B cell (primary cell): ENCODE results near the gene NELL2. TPM values are rescaled to one million over a fixed set of nuclear protein-coding genes. Genes with fewer than 3 reads are reported as not detected.

Source experiments
- ATAC-seq: fragments of 200-7000 bp; cut with Tn5 transposase; one replicate; pipeline ENCODE4 v1.10.0; 2021; ENCODE audit warnings: low read depth, mild to moderate bottlenecking, moderate number of reproducible peaks, moderate library complexity
- CTCF ChIA-PET: fragments of 350-600 bp; sonication (Branson Sonifier 250); formaldehyde crosslinking; loops from one replicate; lab custom pipeline; 2021; ENCODE audit warnings: antibody characterized with exemption, inconsistent platforms; lab: Charles Lee
- POLR2A ChIA-PET: fragments of 350-600 bp; sonication (Branson Sonifier 250); formaldehyde crosslinking; loops from one replicate; lab custom pipeline; 2021; ENCODE audit warnings: antibody characterized with exemption; lab: Charles Lee
- DNase-seq: peaks from one replicate; pipeline ENCODE4 v3.0.0; 2013
- H2AFZ ChIP-seq: 2 replicates; pipeline ENCODE4 v1.6.1; 2012; ENCODE audit warnings: mild to moderate bottlenecking, low read depth, low read length; ENCODE audit not compliant: insufficient read depth, poor library complexity, severe bottlenecking
- H3K27ac ChIP-seq, 2 donors: 1 replicate in 1 of 2; 2 replicates in 1 of 2; pipeline ENCODE4 v1.5.1; 2012 to 2013; ENCODE audit warnings: low read length in 2 of 2, mild to moderate bottlenecking in 2 of 2, moderate library complexity in 1 of 2
- H3K27me3 ChIP-seq, 4 experiments: fragments of 200-600 bp in 1 of 4; sonication (generic) in 1 of 4; replicated peaks in 1 of 4; 1 replicate in 2 of 4; 2 replicates in 2 of 4; pipeline versions ENCODE4 v1.6.1 to v1.7.0; 2013 to 2016; ENCODE audit warnings: low read length in 3 of 4, mild to moderate bottlenecking in 2 of 4, mixed read lengths in 1 of 4, moderate library complexity in 1 of 4; ENCODE audit not compliant: insufficient read depth in 4 of 4, control insufficient read depth in 3 of 4; ENCODE audit errors: control extremely low read depth in 1 of 4
- H3K36me3 ChIP-seq, 2 experiments: replicated peaks in 1 of 2; 1 replicate in 1 of 2; 2 replicates in 1 of 2; pipeline versions ENCODE4 v1.6.1 to v1.7.1; 2013; ENCODE audit warnings: low read length in 1 of 2; ENCODE audit not compliant: insufficient read depth in 2 of 2, control insufficient read depth in 1 of 2; ENCODE audit errors: control extremely low read depth in 1 of 2, extremely low read depth in 1 of 2
- H3K4me1 ChIP-seq, 2 donors: fragments of 200-600 bp in 1 of 2; sonication (generic) in 1 of 2; 1 replicate in 1 of 2; 2 replicates in 1 of 2; pipeline versions ENCODE4 v1.5.1 to v1.6.1; 2013 to 2017; ENCODE audit warnings: low read length in 2 of 2; ENCODE audit not compliant: control insufficient read depth in 2 of 2, insufficient read depth in 2 of 2
- H3K4me2 ChIP-seq: replicated peaks from 2 replicates; pipeline ENCODE3; 2012; ENCODE audit warnings: mild to moderate bottlenecking, low read depth, low read length; ENCODE audit not compliant: poor library complexity, severe bottlenecking
- H3K4me3 ChIP-seq, 5 experiments: fragments of 200-600 bp in 1 of 5; sonication (generic) in 1 of 5; 1 replicate in 3 of 5; 2 replicates in 2 of 5; pipeline versions ENCODE4 v1.5.1 to v1.7.0; 2011 to 2016; ENCODE audit warnings: low read length in 4 of 5, mild to moderate bottlenecking in 4 of 5, low read depth in 2 of 5, control low read depth in 1 of 5, moderate library complexity in 1 of 5; ENCODE audit not compliant: insufficient read depth in 1 of 5; ENCODE audit errors: control extremely low read depth in 1 of 5, extremely low read depth in 1 of 5
- H3K79me2 ChIP-seq: fragments of 200-600 bp; sonication (generic); one replicate; pipeline ENCODE4 v1.6.0; 2016; ENCODE audit warnings: low read length; ENCODE audit not compliant: control insufficient read depth, insufficient read depth
- H3K9ac ChIP-seq: fragments of 200-600 bp; sonication (generic); 2 replicates; pipeline ENCODE4 v1.6.1; 2017; ENCODE audit warnings: mild to moderate bottlenecking, low read length, moderate library complexity
- H3K9me3 ChIP-seq, 3 donors: one replicate each; pipeline versions ENCODE4 v1.6.1 to v1.7.1; 2013; ENCODE audit warnings: low read length in 2 of 3; ENCODE audit not compliant: control insufficient read depth in 2 of 3, insufficient read depth in 1 of 3; ENCODE audit errors: control extremely low read depth in 1 of 3
- H4K20me1 ChIP-seq: 2 replicates; pipeline ENCODE4 v1.6.0; 2012; ENCODE audit warnings: mild to moderate bottlenecking, low read length; ENCODE audit not compliant: insufficient read depth, control insufficient read depth, poor library complexity, severe bottlenecking
- H3K27ac Mint-ChIP-seq: one replicate; pipeline ENCODE4 v1.8.0; 2021; ENCODE audit warnings: mixed read lengths
- H3K27me3 Mint-ChIP-seq: one replicate; pipeline ENCODE4 v1.8.0; 2021; ENCODE audit warnings: mixed read lengths
- H3K4me1 Mint-ChIP-seq: one replicate; pipeline ENCODE4 v1.8.0; 2021; ENCODE audit warnings: mixed read lengths
- H3K4me3 Mint-ChIP-seq: one replicate; pipeline ENCODE4 v1.8.0; 2021; ENCODE audit warnings: mixed read lengths
- H3K9me3 Mint-ChIP-seq: one replicate; pipeline ENCODE4 v1.8.0; 2022; ENCODE audit warnings: mixed read lengths; ENCODE audit not compliant: insufficient read depth
- CTCF ChIP-seq: fragments of 200-600 bp; IDR thresholded peaks from one replicate; pipeline ENCODE4 v1.8.0; 2022; ENCODE audit warnings: antibody characterized with exemption, mild to moderate bottlenecking
- EZH2 ChIP-seq: IDR thresholded peaks from 2 replicates; pipeline ENCODE4 v1.6.1; 2012; ENCODE audit warnings: borderline replicate concordance, low read depth, mild to moderate bottlenecking, moderate library complexity, low read length; ENCODE audit not compliant: insufficient read depth, poor library complexity, severe bottlenecking
- WGBS: methylation state at CpG from one replicate; pipeline ENCODE4 v1.1.5; 2013; ENCODE audit warnings: missing lambda C conversion rate; ENCODE audit not compliant: insufficient coverage; 5-methylcytosine and 5-hydroxymethylcytosine counted together
- intact Hi-C: fragments of 100-400 bp; cut with micrococcal nuclease; formaldehyde crosslinking; loops from one replicate; pipeline ENCODE4 v1.10.0; 2022
- polyA plus RNA-seq: library from polyadenylated mRNA; depleted of rRNA; stranded (reverse); fragments of >200 nt; gene quantifications from 2 replicates; pipeline ENCODE4 v1.2.3, GENCODE V29; 2012
- total RNA-seq, 2 donors: library from RNA; stranded (reverse); fragments of 120-200 nt in 1 of 2; gene quantifications; 1 replicate in 1 of 2; 2 replicates in 1 of 2; pipeline versions ENCODE4 v1.2.3 to v1.2.4, GENCODE V29; 2013 to 2022

The NELL2 gene
- total and polyA plus RNA-seq, 2 donors (not counting 1 experiment from before 2014, with no cell fraction given) = 0.22 TPM; not detected in 1

- ChIA-PET POLR2A (no interaction called here), CTCF (no interaction called here)
- H3K9ac ChIP-seq = no peak overlapping the region
- TF ChIP-seq EZH2 = no peak
- TF ChIP-seq CTCF = no peak
- H2AFZ ChIP-seq = no peak overlapping the region
- Mint-ChIP-seq H3K27ac (no peak overlapping the region), H3K4me1 (no peaks in the 10 kb centered on the region), H3K27me3 (no peaks in the 10 kb centered on the region), H3K9me3 (no peaks in the 10 kb centered on the region), H3K4me3 (no peak overlapping the region)
- intact Hi-C loops = no loop called here
- H3K27me3 ChIP-seq = no peaks in the 10 kb centered on the region
- DNase-seq = no peak
- ATAC-seq = no peak
- WGBS = no CpG with 5 or more reads among the region's 2 CpGs
- H3K36me3 ChIP-seq = no peaks in the 10 kb centered on the region
- no peak overlapping the region for H3K27ac ChIP-seq
- no peaks in the 10 kb centered on the region for H4K20me1 ChIP-seq
- no peak overlapping the region for H3K4me3 ChIP-seq
- H3K4me1 ChIP-seq = no peaks in the 10 kb centered on the region
- no peaks in the 10 kb centered on the region for H3K79me2 ChIP-seq
- H3K4me2 ChIP-seq = no peak overlapping the region
- no peaks in the 10 kb centered on the region for H3K9me3 ChIP-seq
These were observed 305.0 kb downstream of the NELL2 start for GRCh38 chr12:44571006-44571550.

- Mint-ChIP-seq H3K27me3 (no peaks in the 10 kb centered on the region), H3K9me3 (no peaks in the 10 kb centered on the region), H3K4me1 (no peaks in the 10 kb centered on the region), H3K4me3 (no peak overlapping the region), H3K27ac (no peak overlapping the region)
- DNase-seq (no peak), ATAC-seq (no peak)
- intact Hi-C loops = no loop called here
- no peaks in the 10 kb centered on the region for H3K4me1 ChIP-seq
- H3K36me3 ChIP-seq = no peaks in the 10 kb centered on the region
- ChIA-PET POLR2A (no interaction called here), CTCF (no interaction called here)
- no peaks in the 10 kb centered on the region for H3K9me3 ChIP-seq
- no peaks in the 10 kb centered on the region for H3K79me2 ChIP-seq
- H3K4me2 ChIP-seq = no peak overlapping the region
- no peak overlapping the region for H3K4me3 ChIP-seq
- H3K27me3 ChIP-seq = no peaks in the 10 kb centered on the region
- TF ChIP-seq CTCF (no peak), EZH2 (no peak)
- H2AFZ ChIP-seq = no peak overlapping the region
- no peak overlapping the region for H3K27ac ChIP-seq
- WGBS = 80% methylated on average over 1 of the region's 6 CpGs
- no peak overlapping the region for H3K9ac ChIP-seq
- H4K20me1 ChIP-seq = no peaks in the 10 kb centered on the region
These were observed 306.0 kb downstream of the NELL2 start for GRCh38 chr12:44570036-44570583.
